IMR-90 (cell line): Measurements from ENCODE around the gene MLST8. TPM values are rescaled to one million over a fixed set of nuclear protein-coding genes. Genes with fewer than 3 reads are reported as not detected.

Source experiments
- ATAC-seq: fragments of 200-7000 bp; cut with Tn5 transposase; 2 replicates; pipeline ENCODE4 v1.9.1; 2020; ENCODE audit warnings: low read depth, mild to moderate bottlenecking, moderate library complexity
- BruUV-seq: library from RNA; stranded (reverse); fragments of 400-500 nt; replicated peaks from 2 replicates; lab custom pipeline; 2021; lab: Mats Ljungman, UMichigan
- CTCF ChIA-PET: fragments of 300-600 bp; formaldehyde crosslinking; extraction: SDS; loops from one replicate; lab custom pipeline; 2021; ENCODE audit warnings: antibody characterized with exemption; lab: Yijun Ruan, JAX
- POLR2A ChIA-PET: fragments of 300-600 bp; sonication (Branson Sonifier 250); formaldehyde crosslinking; loops from one replicate; lab custom pipeline; 2022; ENCODE audit warnings: antibody characterized with exemption; ENCODE audit not compliant: unreplicated experiment; lab: Charles Lee
- DNase-seq: peaks from one replicate; pipeline ENCODE4 v3.0.0; 2013
- H2AFZ ChIP-seq: replicated peaks from 2 replicates; pipeline ENCODE3; 2013; ENCODE audit warnings: low read length, mild to moderate bottlenecking; ENCODE audit not compliant: poor library complexity
- H2AK5ac ChIP-seq: 2 replicates; pipeline ENCODE4 v1.6.1; 2013; ENCODE audit warnings: low read depth, low read length, inconsistent platforms
- H2AK9ac ChIP-seq: replicated peaks from 2 replicates; pipeline ENCODE3; 2013; ENCODE audit warnings: mild to moderate bottlenecking, low read depth, low read length, moderate library complexity; ENCODE audit not compliant: poor library complexity
- H2BK120ac ChIP-seq: 2 replicates; pipeline ENCODE4 v1.6.1; 2013; ENCODE audit warnings: low read depth, low read length, inconsistent platforms
- H2BK15ac ChIP-seq: 3 replicates; pipeline ENCODE4 v1.6.1; 2013; ENCODE audit warnings: low read depth, low read length, inconsistent platforms
- H2BK20ac ChIP-seq: 2 replicates; pipeline ENCODE4 v1.6.1; 2013; ENCODE audit warnings: low read depth, mild to moderate bottlenecking, inconsistent platforms, low read length, moderate library complexity
- H2BK5ac ChIP-seq: 2 replicates; pipeline ENCODE4 v1.6.1; 2013; ENCODE audit warnings: mild to moderate bottlenecking, low read depth, low read length, inconsistent platforms; ENCODE audit not compliant: poor library complexity, severe bottlenecking
- H3K14ac ChIP-seq: replicated peaks from 2 replicates; pipeline ENCODE4 v1.6.1; 2013; ENCODE audit warnings: low read depth, low read length, inconsistent platforms
- H3K18ac ChIP-seq: 2 replicates; pipeline ENCODE4 v1.6.1; 2013; ENCODE audit warnings: low read depth, low read length, control low read depth
- H3K23ac ChIP-seq: 2 replicates; pipeline ENCODE4 v1.6.1; 2013; ENCODE audit warnings: low read depth, low read length, inconsistent platforms
- H3K27ac ChIP-seq: 2 replicates; pipeline ENCODE4 v1.5.1; 2013; ENCODE audit warnings: mild to moderate bottlenecking, control low read depth, low read length; ENCODE audit not compliant: insufficient read depth
- H3K27me3 ChIP-seq: 2 replicates; pipeline ENCODE4 v1.6.1; 2013; ENCODE audit warnings: low read length; ENCODE audit not compliant: control insufficient read depth, insufficient read depth
- H3K36me3 ChIP-seq: 2 replicates; pipeline ENCODE4 v1.6.1; 2013; ENCODE audit warnings: low read length, mixed read lengths; ENCODE audit not compliant: control insufficient read depth, insufficient read depth
- H3K4ac ChIP-seq: 2 replicates; pipeline ENCODE4 v1.6.1; 2013; ENCODE audit warnings: low read depth, low read length, inconsistent platforms
- H3K4me1 ChIP-seq: 2 replicates; pipeline ENCODE4 v1.6.1; 2013; ENCODE audit warnings: low read length, mixed read lengths; ENCODE audit not compliant: control insufficient read depth, insufficient read depth
- H3K4me2 ChIP-seq: 2 replicates; pipeline ENCODE4 v1.6.1; 2013; ENCODE audit warnings: low read depth, mild to moderate bottlenecking, control low read depth, low read length, moderate library complexity
- H3K4me3 ChIP-seq: 2 replicates; pipeline ENCODE4 v1.5.1; 2013; ENCODE audit warnings: low read depth, mild to moderate bottlenecking, control low read depth, low read length, moderate library complexity; ENCODE audit not compliant: insufficient read depth
- H3K56ac ChIP-seq: 2 replicates; pipeline ENCODE4 v1.6.1; 2013; ENCODE audit warnings: low read length, inconsistent platforms; ENCODE audit not compliant: insufficient read depth; ENCODE audit errors: extremely low read depth
- H3K79me1 ChIP-seq, 2 experiments: 2 replicates each; pipeline ENCODE4 v1.6.1; 2013; ENCODE audit warnings: low read length in 2 of 2, inconsistent platforms in 1 of 2, low read depth in 1 of 2
- H3K9ac ChIP-seq: 2 replicates; pipeline ENCODE4 v1.6.1; 2013; ENCODE audit warnings: low read depth, low read length, control low read depth
- H3K9me1 ChIP-seq: 2 replicates; pipeline ENCODE4 v1.6.1; 2013; ENCODE audit warnings: low read length, inconsistent platforms; ENCODE audit not compliant: insufficient read depth
- H3K9me3 ChIP-seq: 2 replicates; pipeline ENCODE4 v1.6.1; 2013; ENCODE audit warnings: low read length; ENCODE audit not compliant: control insufficient read depth, insufficient read depth
- H4K20me1 ChIP-seq: 2 replicates; pipeline ENCODE4 v1.6.1; 2013; ENCODE audit warnings: low read length, inconsistent platforms; ENCODE audit not compliant: insufficient read depth
- H4K5ac ChIP-seq: 2 replicates; pipeline ENCODE4 v1.6.1; 2013; ENCODE audit warnings: mild to moderate bottlenecking, low read depth, low read length, control low read depth
- H4K8ac ChIP-seq, 2 experiments: 2 replicates each; pipeline ENCODE4 v1.6.1; 2013; ENCODE audit warnings: low read depth in 2 of 2, low read length in 2 of 2, control low read depth in 1 of 2, inconsistent platforms in 1 of 2
- H4K91ac ChIP-seq: 2 replicates; pipeline ENCODE4 v1.6.1; 2013; ENCODE audit warnings: low read depth, low read length, inconsistent platforms; ENCODE audit not compliant: insufficient read depth
- POLR2A ChIP-seq: IDR thresholded peaks from 2 replicates; pipeline ENCODE4 v1.6.1; 2012; ENCODE audit warnings: mild to moderate bottlenecking, low read depth, low read length
- RAD21 ChIP-seq: IDR thresholded peaks from 2 replicates; pipeline ENCODE4 v1.6.1; 2012; ENCODE audit warnings: low read length, improper control_type of control experiment
- WGBS, 2 experiments: methylation state at CpG; one replicate each; pipeline versions ENCODE4 v1.1.5 to v1.1.7; 2013; ENCODE audit warnings: missing lambda C conversion rate in 2 of 2; ENCODE audit not compliant: insufficient read length in 1 of 2; ENCODE audit errors: extremely low coverage in 2 of 2; 5-methylcytosine and 5-hydroxymethylcytosine counted together
- dilution Hi-C: fragments of 300-500 bp; cut with HindIII; formaldehyde crosslinking; loops from one replicate; pipeline ENCODE4 v1.14.3; 2018; ENCODE audit warnings: low sequenced_read_pairs; ENCODE audit not compliant: unreplicated experiment
- in situ Hi-C: fragments of 300-500 bp; cut with MboI; formaldehyde crosslinking; loops from 3 replicates; pipeline ENCODE4 v1.14.3; 2019; ENCODE audit warnings: low sequenced_read_pairs, inconsistent platforms, mixed read lengths
- intact Hi-C: fragments of 100-400 bp; cut with micrococcal nuclease; formaldehyde crosslinking; loops from 2 replicates; pipeline ENCODE4 v1.10.0; 2022
- polyA plus RNA-seq, 3 experiments: library from polyadenylated mRNA; depleted of rRNA; stranded (reverse); fragments of >200 nt; gene quantifications; 2 replicates each; pipeline ENCODE4 v1.2.3, GENCODE V29; 2012; ENCODE audit warnings: low replicate concordance in 1 of 3
- total RNA-seq: library from RNA; depleted of rRNA; stranded (reverse); fragments of >200 nt; gene quantifications from 2 replicates; pipeline ENCODE4 v1.2.3, GENCODE V29; 2012

Gene MLST8
- total and polyA plus RNA-seq, 2 of the 4 experiments (the other 2 are of a cell fraction), result 34.4 to 93.7 TPM

DNA sequence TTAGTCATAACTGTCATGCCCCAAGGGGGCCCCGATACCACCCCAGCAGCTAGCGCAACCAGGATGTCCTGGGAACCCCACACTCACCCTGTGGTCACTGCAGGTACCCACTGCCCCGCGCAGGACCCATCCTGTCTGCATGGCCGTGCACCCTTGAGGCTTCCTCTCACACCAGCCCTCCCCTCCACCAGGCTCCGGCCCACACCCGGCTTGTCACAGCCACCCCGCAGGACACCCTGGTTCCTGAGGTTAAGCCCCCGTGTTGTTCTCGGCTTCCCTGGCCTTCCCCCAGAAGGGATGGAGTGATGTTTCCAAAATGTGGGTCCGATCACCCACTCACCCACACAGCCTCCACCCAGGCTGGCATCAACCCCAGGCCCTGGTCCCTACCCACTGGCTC is 38.5 kb downstream of the MLST8 start:
- Histone ChIP-seq H3K14ac (no peak overlapping the region), H4K8ac (no peak overlapping the region), H4K20me1 (no peaks in the 10 kb centered on the region; the same call in none of the 2 replicates), H3K9me1 (0 out of 2 replicates have a peak, but pooled peaks cover 2% of the 10 kb centered on the region), H3K9ac (no peak overlapping the region), H3K18ac (no peak overlapping the region), H2AFZ (no peak overlapping the region), H2AK9ac (peak overlapping the region; percentile 42), H3K23ac (no peak overlapping the region), H2BK15ac (no peak overlapping the region), H3K4me2 (no peak overlapping the region), H3K56ac (no peak overlapping the region), H3K27ac (no peak overlapping the region), H4K5ac (no peak overlapping the region), H2AK5ac (no peak overlapping the region), H3K27me3 (no peaks in the 10 kb centered on the region), H2BK120ac (no peak overlapping the region), H3K36me3 (peaks cover 51% of the 10 kb centered on the region), H4K91ac (no peak overlapping the region), H3K4me3 (no peak overlapping the region), H2BK20ac (no peak overlapping the region), H3K9me3 (no peaks in the 10 kb centered on the region), H2BK5ac (no peak overlapping the region), H3K79me1 (peaks cover 14 to 30% of the 10 kb centered on the region in 2 experiments), H3K4ac (no peak overlapping the region), H3K4me1 (no peaks in the 10 kb centered on the region)
- ChIA-PET CTCF (interaction anchor here (0.5 kb wide), 1 partner anchor 406 kb away, joined by 7 read pairs; no protein-coding TSS in a partner anchor), POLR2A (no interaction called here)
- in situ Hi-C loops, result no loop called here
- dilution Hi-C loops, result no loop called here
- 100% methylated on average over 4 of the region's 11 CpGs; no CpG with 5 or more reads in 1 of the 2 experiments for WGBS, 2 experiments
- DNase-seq (no peak), ATAC-seq (no peak)
- BruUV-seq, result no TSS peak
- intact Hi-C loops, result no loop called here
- TF ChIP-seq POLR2A (no peak), RAD21 (no peak)
